ENCODE measurements around the gene PPP1R18.

DNA sequence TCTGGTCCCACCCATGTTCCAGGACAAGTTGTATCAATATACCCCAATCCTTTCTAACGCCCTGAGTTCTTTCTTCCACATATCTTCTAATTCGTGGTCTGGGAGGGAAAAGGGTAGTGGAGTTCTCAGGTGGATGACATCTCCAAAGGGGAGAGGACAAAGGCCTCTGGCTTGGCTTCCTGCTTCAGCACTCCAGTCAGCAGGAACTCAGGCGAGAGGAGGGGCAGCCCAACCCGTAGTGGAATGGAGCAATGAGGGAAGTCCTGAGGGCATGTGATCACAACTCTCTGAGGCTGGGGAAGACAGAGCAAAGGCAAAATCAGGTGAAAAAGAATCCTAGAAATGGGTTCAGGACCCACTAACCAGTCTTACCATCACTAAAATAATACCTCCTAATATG is 13.9 kb upstream of the PPP1R18 start:
- TF ChIP-seq, protein P1, sequence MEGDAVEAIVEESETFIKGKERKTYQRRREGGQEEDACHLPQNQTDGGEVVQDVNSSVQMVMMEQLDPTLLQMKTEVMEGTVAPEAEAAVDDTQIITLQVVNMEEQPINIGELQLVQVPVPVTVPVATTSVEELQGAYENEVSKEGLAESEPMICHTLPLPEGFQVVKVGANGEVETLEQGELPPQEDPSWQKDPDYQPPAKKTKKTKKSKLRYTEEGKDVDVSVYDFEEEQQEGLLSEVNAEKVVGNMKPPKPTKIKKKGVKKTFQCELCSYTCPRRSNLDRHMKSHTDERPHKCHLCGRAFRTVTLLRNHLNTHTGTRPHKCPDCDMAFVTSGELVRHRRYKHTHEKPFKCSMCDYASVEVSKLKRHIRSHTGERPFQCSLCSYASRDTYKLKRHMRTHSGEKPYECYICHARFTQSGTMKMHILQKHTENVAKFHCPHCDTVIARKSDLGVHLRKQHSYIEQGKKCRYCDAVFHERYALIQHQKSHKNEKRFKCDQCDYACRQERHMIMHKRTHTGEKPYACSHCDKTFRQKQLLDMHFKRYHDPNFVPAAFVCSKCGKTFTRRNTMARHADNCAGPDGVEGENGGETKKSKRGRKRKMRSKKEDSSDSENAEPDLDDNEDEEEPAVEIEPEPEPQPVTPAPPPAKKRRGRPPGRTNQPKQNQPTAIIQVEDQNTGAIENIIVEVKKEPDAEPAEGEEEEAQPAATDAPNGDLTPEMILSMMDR (conservative IDR thresholded peaks at IDR 0.05; ENCODE audit: low read length), result no peak
- TF ChIP-seq EZH2phosphoT487 (IDR thresholded peaks at IDR 0.05; ENCODE audit: borderline replicate concordance, low read depth, low read length), result no peak
